Caco-2 (cell line): Measurements from ENCODE around the gene RASD2. TPM values are rescaled to one million over a fixed set of nuclear protein-coding genes. Genes with fewer than 3 reads are reported as not detected.

ENCODE experiments used
- BruUV-seq: library from RNA; stranded (reverse); fragments of 400-500 nt; replicated peaks from 2 replicates; lab custom pipeline; 2021; lab: Mats Ljungman, UMichigan
- CTCF ChIA-PET: fragments of 300-600 bp; sonication (Branson Sonifier 250); formaldehyde crosslinking; loops from one replicate; lab custom pipeline; 2022; ENCODE audit warnings: antibody characterized with exemption; lab: Charles Lee
- POLR2A ChIA-PET: fragments of 300-600 bp; sonication (Branson Sonifier 250); formaldehyde crosslinking; loops from one replicate; lab custom pipeline; 2022; ENCODE audit warnings: antibody characterized with exemption; lab: Charles Lee
- DNase-seq, 2 experiments: peaks; one replicate each; pipeline versions ENCODE4 v3.0.0 to v3.0.0-alpha.2; 2020 to 2022
- H3K27me3 ChIP-seq: replicated peaks from 2 replicates; pipeline ENCODE4 v1.6.0; 2011; ENCODE audit warnings: low read length; ENCODE audit not compliant: control insufficient read depth, insufficient read depth
- H3K36me3 ChIP-seq: 2 replicates; pipeline ENCODE4 v1.5.1; 2011; ENCODE audit warnings: low read length; ENCODE audit not compliant: control insufficient read depth, insufficient read depth
- H3K4me1 ChIP-seq: fragments of 250-450 bp; sonication (Bioruptor Pico); 2 replicates; pipeline ENCODE4 v1.5.1; 2020; ENCODE audit warnings: mild to moderate bottlenecking
- H3K4me3 ChIP-seq: 2 replicates; pipeline ENCODE4 v1.5.1; 2011; ENCODE audit warnings: low read depth, mild to moderate bottlenecking, control low read depth, low read length
- H3K9me3 ChIP-seq: fragments of 250-450 bp; sonication (Bioruptor Pico); 2 replicates; pipeline ENCODE4 v1.5.1; 2020; ENCODE audit warnings: mild to moderate bottlenecking, moderate library complexity
- H3K27ac Mint-ChIP-seq: one replicate; pipeline ENCODE4 v1.8.0; 2022; ENCODE audit warnings: mixed read lengths; ENCODE audit not compliant: unreplicated experiment
- H3K27me3 Mint-ChIP-seq: one replicate; pipeline ENCODE4 v1.8.0; 2022; ENCODE audit warnings: mixed read lengths; ENCODE audit not compliant: insufficient read depth, unreplicated experiment
- H3K36me3 Mint-ChIP-seq: one replicate; pipeline ENCODE4 v1.8.0; 2022; ENCODE audit warnings: mild to moderate bottlenecking, mixed read lengths; ENCODE audit not compliant: insufficient read depth, unreplicated experiment
- H3K4me1 Mint-ChIP-seq: one replicate; pipeline ENCODE4 v1.8.0; 2022; ENCODE audit warnings: low read depth, mixed read lengths; ENCODE audit not compliant: unreplicated experiment
- H3K4me3 Mint-ChIP-seq: one replicate; pipeline ENCODE4 v1.8.0; 2022; ENCODE audit warnings: mild to moderate bottlenecking, moderate library complexity, mixed read lengths; ENCODE audit not compliant: unreplicated experiment
- H3K9me3 Mint-ChIP-seq: one replicate; pipeline ENCODE4 v1.8.0; 2022; ENCODE audit warnings: mixed read lengths; ENCODE audit not compliant: unreplicated experiment
- CTCF ChIP-seq, 2 experiments: fragments of 200-600 bp in 1 of 2; IDR thresholded peaks; 1 replicate in 1 of 2; 2 replicates in 1 of 2; pipeline versions ENCODE4 v1.5.1 to v1.8.0; 2011 to 2022; ENCODE audit warnings: antibody characterized with exemption in 1 of 2, control low read depth in 1 of 2, inconsistent platforms in 1 of 2, low read depth in 1 of 2, low read length in 1 of 2, mild to moderate bottlenecking in 1 of 2, moderate library complexity in 1 of 2; ENCODE audit not compliant: insufficient read depth in 1 of 2, severe bottlenecking in 1 of 2, unreplicated experiment in 1 of 2
- intact Hi-C: fragments of 100-400 bp; cut with micrococcal nuclease; formaldehyde crosslinking; loops from one replicate; pipeline ENCODE4 v1.10.0; 2022; ENCODE audit not compliant: unreplicated experiment
- total RNA-seq: library from RNA; stranded (reverse); gene quantifications from 2 replicates; pipeline ENCODE4 v1.2.3, GENCODE V29; 2022

RASD2 gene
- total RNA-seq, 1 experiment from 2014 or later = 0.09 TPM

GRCh38 chr22:35555483-35555890, 14.9 kb downstream of the RASD2 start:
- Mint-ChIP-seq H3K9me3 (no peaks in the 10 kb centered on the region), H3K4me1 (no peaks in the 10 kb centered on the region), H3K27ac (no peak overlapping the region), H3K4me3 (no peak overlapping the region), H3K36me3 (no peaks in the 10 kb centered on the region), H3K27me3 (no peaks in the 10 kb centered on the region)
- Histone ChIP-seq H3K4me3 (no peak overlapping the region), H3K27me3 (no peaks in the 10 kb centered on the region), H3K4me1 (no peaks in the 10 kb centered on the region), H3K9me3 (no peaks in the 10 kb centered on the region), H3K36me3 (no peaks in the 10 kb centered on the region)
- no peak for TF ChIP-seq CTCF (IDR thresholded peaks at IDR 0.05; ENCODE audit: insufficient read depth in 1 of 2, low read depth in 1 of 2, low read length in 1 of 2, severe bottlenecking in 1 of 2, unreplicated experiment in 1 of 2)
- ChIA-PET CTCF (no interaction called here), POLR2A (no interaction called here)
- no TSS peak for BruUV-seq
- DNase-seq = no peak
- intact Hi-C loops = no loop called here

GRCh38 chr22:35555946-35556547, 15.4 kb downstream of the RASD2 start:
- ChIA-PET CTCF (no interaction called here), POLR2A (interaction anchor here (0.6 kb wide), 1 partner anchor 11 kb away, joined by 6 read pairs; no protein-coding TSS in a partner anchor)
- Histone ChIP-seq H3K36me3 (no peaks in the 10 kb centered on the region), H3K4me1 (no peaks in the 10 kb centered on the region), H3K27me3 (no peaks in the 10 kb centered on the region; the same call in 1 of the 2 replicates), H3K9me3 (no peaks in the 10 kb centered on the region), H3K4me3 (no peak overlapping the region)
- no peak for DNase-seq
- TF ChIP-seq CTCF (IDR thresholded peaks at IDR 0.05; ENCODE audit: insufficient read depth in 1 of 2, low read depth in 1 of 2, low read length in 1 of 2, severe bottlenecking in 1 of 2, unreplicated experiment in 1 of 2) = no peak
- intact Hi-C loops = no loop called here
- no peaks in the 10 kb centered on the region for H3K9me3 Mint-ChIP-seq
- H3K4me1 Mint-ChIP-seq = no peaks in the 10 kb centered on the region
- BruUV-seq = no TSS peak
- no peaks in the 10 kb centered on the region for H3K36me3 Mint-ChIP-seq
- H3K27ac Mint-ChIP-seq = no peak overlapping the region
- H3K4me3 Mint-ChIP-seq = no peak overlapping the region
- no peaks in the 10 kb centered on the region for H3K27me3 Mint-ChIP-seq

DNA sequence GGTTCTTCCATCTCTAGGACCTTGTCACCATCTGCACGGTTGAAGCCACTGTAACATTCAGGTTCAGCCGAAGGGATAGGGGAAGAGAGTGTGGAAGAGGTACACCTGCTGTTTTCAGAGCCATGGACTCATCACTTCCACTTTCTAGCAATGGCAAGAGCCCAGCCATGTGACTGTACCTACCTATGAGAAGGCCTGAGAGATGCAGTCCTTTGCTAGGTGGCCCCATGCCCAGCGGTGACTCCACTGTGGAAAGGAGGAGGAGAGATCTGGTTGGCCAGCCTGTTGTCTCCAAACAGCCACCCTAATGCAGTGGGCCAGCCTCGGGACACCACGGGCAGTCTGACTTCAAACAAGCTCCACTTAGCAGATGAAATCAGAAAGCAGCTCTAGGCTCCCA, 16.0 kb downstream of the RASD2 start:
- TF ChIP-seq CTCF (IDR thresholded peaks at IDR 0.05; ENCODE audit: insufficient read depth in 1 of 2, low read depth in 1 of 2, low read length in 1 of 2, severe bottlenecking in 1 of 2, unreplicated experiment in 1 of 2) = no peak
- BruUV-seq = no TSS peak
- Histone ChIP-seq H3K36me3 (no peaks in the 10 kb centered on the region), H3K4me1 (peaks cover 3% of the 10 kb centered on the region; the same call in 1 of the 2 replicates), H3K9me3 (no peaks in the 10 kb centered on the region), H3K4me3 (no peak overlapping the region), H3K27me3 (no peaks in the 10 kb centered on the region; the same call in 1 of the 2 replicates)
- H3K27ac Mint-ChIP-seq = no peak overlapping the region
- no peaks in the 10 kb centered on the region for H3K27me3 Mint-ChIP-seq
- H3K4me3 Mint-ChIP-seq = no peak overlapping the region
- POLR2A ChIA-PET = interaction anchor here (0.6 kb wide), 1 partner anchor 10 kb away, joined by 6 read pairs; no protein-coding TSS in a partner anchor
- peaks cover 6% of the 10 kb centered on the region for H3K4me1 Mint-ChIP-seq
- H3K36me3 Mint-ChIP-seq = no peaks in the 10 kb centered on the region
- intact Hi-C loops = no loop called here
- H3K9me3 Mint-ChIP-seq = no peaks in the 10 kb centered on the region
- CTCF ChIA-PET = no interaction called here
- no peak for DNase-seq
